ENCODE measurements around the gene UBL3.
A peak's percentile ranks its signal among the peaks of the same experiment; 100 is the strongest.

UBL3 gene, protein sequence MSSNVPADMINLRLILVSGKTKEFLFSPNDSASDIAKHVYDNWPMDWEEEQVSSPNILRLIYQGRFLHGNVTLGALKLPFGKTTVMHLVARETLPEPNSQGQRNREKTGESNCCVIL

GRCh38 chr13:29850213-29850898 lies at the start of gene UBL3:
UBL3 (minus strand) TSS chr13:29850617; CDS start chr13:29849538, 1,079 bp downstream.
- no peak for TF ChIP-seq CTCF (conservative IDR thresholded peaks at IDR 0.05)
- peak within 1 kb of the TSS; percentile 96 for H3K27ac ChIP-seq

- no peak for TF ChIP-seq CTCF (conservative IDR thresholded peaks at IDR 0.05)
- H3K27ac ChIP-seq = no peak overlapping the region
Measured at GRCh38 chr13:29897102-29897501, 46.7 kb upstream of the UBL3 start.

- TF ChIP-seq CTCF (conservative IDR thresholded peaks at IDR 0.05) = no peak
- no peak overlapping the region for H3K27ac ChIP-seq
Measured at GRCh38 chr13:29893438-29893837, 43.0 kb upstream of the UBL3 start.

GRCh38 chr13:29892151-29892550 lies 41.7 kb upstream of the UBL3 start:
- no peak for TF ChIP-seq CTCF (conservative IDR thresholded peaks at IDR 0.05)
- H3K27ac ChIP-seq = no peak overlapping the region

- no peak for TF ChIP-seq CTCF (conservative IDR thresholded peaks at IDR 0.05)
- H3K27ac ChIP-seq = no peak overlapping the region
Measured at GRCh38 chr13:29889111-29889510, 38.7 kb upstream of the UBL3 start.

DNA sequence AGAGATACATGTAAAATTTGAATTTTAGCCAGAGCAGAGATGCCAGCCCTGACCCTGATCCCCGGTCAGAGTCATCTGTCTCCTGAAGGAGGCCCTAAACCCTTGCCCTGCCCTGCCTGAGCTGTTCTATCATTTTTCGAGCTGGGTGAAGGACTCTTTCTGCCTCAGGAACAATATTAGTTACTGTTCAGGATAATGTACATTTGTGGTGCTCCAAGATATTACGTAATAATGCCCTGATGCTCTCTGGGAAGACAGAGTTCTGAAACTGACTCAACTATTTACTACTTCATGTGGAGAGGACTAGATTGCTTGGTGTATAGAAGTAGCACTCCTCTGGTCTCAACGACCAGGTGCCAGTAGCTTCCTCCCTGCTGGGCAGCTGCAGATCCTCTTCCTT lies 37.9 kb upstream of the UBL3 start:
- H3K27ac ChIP-seq = no peak overlapping the region
- no peak for TF ChIP-seq CTCF (conservative IDR thresholded peaks at IDR 0.05)

GRCh38 chr13:29887686-29888085 lies 37.3 kb upstream of the UBL3 start:
- no peak overlapping the region for H3K27ac ChIP-seq
- no peak for TF ChIP-seq CTCF (conservative IDR thresholded peaks at IDR 0.05)
